GM18517 (cell line): Measurements from ENCODE around the gene ZNF19.
"Not testable (repeated sequence)": the region's sequence is repeated elsewhere in the genome, so short reads cannot be mapped to it uniquely, and the experiment has no call there.

ENCODE experiments used
- ATAC-seq: cut with Tn5 transposase; IDR thresholded peaks from one replicate; pipeline ENCODE4 v1.9.1; 2021; ENCODE audit warnings: mild to moderate bottlenecking, moderate library complexity; ENCODE audit not compliant: unreplicated experiment

Gene ZNF19

DNA sequence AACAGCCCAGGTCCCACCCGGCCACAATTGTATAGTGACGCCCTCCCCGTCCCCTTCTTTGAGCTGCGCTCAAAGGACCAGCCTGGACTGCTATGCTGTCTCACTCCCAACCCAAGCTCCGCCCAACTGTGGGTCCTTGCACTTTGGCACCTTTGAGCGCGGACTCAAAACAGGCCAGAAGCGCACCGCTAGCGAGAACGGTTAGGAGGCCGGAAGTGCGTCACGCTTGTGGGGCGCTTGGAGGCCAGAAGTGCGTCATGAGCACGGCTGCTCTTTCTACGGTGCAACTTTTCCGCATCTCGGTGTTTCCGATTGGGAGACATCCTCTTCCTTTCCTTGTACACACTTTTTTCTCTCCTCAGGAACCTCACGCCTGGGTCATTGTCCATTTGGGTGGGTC is at the start of gene ZNF19:
TSS of gene ZNF19 (minus strand) at position 203 of the 400 bp plus-strand sequence. CDS start 7,210 bp downstream, outside the sequence.
- ATAC-seq: no peak

DNA sequence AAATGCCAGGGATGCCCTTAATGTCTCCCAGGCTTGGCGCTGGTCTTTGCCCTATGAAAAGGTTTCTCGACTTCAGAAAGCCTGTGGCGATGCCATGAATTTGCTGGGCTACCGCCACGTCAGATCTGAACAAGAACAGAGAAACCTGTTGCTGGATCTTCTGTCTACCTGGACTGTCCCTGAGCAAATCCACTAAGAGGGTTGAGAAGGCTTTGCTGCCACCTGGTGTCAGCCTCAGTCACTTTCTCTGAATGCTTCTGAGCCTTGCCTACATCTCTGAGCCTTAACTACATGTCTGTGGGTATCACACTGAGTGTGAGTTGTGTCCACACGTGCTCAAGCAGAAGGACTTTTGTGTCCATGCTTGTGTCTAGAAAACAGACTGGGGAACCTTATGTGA is 48.5 kb upstream of the ZNF19 start:
- no peak for ATAC-seq

- ATAC-seq: no peak
Observed at GRCh38 chr16:71536752-71537499, 47.8 kb upstream of the ZNF19 start.

- no peak for ATAC-seq
Observed at GRCh38 chr16:71532366-71532765, 43.2 kb upstream of the ZNF19 start.

DNA sequence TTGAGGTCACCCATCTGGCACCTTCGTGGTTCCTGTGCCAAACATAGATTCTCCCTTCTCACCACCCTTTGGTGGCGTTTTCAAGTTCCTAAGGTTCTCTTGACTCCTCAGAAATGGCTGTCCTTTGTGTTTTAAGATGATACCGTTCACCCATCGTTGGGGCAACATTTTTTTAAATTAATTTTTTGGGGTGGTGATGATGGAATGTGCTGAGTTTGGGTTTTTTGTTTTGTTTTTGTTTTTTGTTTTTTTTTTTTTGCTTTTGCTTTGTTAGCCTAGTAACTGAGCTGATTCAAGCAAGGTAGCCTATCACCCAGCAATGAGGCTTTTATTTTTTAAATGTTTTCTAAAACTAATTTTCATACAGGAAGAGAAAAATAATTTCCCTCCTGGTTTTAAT is 39.7 kb upstream of the ZNF19 start:
- no peak for ATAC-seq

DNA sequence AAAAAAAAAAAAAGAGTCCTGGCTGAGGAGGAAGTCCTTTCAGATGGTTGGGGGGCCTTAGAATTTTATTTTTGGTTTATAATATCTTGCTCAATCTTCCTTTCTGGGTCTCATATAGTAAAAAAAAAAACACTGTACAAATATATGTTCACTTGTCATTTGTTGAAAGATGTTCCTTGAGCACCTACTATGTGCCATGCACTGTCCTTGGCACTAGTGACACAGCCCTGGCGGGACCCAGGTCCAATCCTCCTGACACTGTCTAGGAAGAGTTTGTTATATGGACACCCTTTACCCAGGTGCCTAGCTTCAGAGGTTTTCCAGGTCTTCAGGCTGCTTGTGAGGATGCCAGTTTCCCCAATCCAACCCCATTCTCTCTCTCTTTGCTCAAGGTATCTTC is 39.1 kb upstream of the ZNF19 start:
- no peak for ATAC-seq

DNA sequence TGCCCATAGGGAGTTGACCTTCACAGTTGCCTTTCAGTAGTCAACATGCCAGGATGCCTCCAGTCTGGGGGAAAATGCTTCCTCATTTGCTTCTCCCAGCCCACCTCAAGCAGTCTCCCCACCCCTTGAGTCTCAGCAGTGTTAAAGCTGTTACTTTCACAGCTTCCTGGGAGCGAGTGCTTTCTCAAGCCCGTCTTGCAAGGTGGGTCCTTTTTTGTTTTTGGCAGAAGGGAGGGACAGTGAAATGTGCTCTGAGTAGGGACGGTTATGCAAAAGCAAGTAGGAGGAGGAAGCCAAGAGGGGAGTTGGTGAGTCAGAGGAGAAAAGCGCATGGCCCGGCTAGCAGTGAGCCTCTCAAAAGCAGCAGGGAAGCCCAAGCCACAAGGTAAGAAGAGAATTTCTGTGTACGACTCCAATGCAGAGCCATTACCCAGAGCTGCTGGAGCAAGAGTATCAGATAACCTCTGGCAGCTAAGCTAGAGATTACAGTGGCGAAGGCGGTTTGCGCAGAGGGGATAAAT is 37.0 kb upstream of the ZNF19 start, which contains the start of gene CHST4:
TSS of gene CHST4 (plus strand) at position 316 of the 521 bp plus-strand sequence. CDS start 10,252 bp downstream, outside the sequence.
- ATAC-seq: no peak

- no peak for ATAC-seq
Observed at GRCh38 chr16:71524566-71525553, 35.7 kb upstream of the ZNF19 start.

DNA sequence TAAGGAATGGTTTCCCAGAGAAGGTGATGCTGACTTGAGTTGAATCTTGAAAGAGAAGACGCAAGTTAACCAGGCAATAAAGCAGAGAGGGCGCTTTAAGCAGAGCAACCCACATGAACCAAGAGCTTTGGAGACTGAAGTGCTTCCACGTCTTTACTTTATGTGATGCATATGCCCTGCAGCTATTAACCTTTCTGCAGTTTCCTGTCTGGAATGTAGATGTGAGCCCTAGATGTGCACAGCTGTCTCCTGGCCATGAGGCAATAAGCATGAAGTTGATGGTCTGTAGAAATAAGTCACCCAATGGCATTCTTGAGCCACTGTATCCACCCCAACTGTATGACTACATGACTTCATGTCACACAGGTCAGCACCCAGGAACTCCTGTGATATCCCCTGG is 31.4 kb upstream of the ZNF19 start:
- ATAC-seq: no peak

GRCh38 chr16:71515026-71515425 is 25.9 kb upstream of the ZNF19 start:
- no peak for ATAC-seq

GRCh38 chr16:71514476-71514875 is 25.4 kb upstream of the ZNF19 start:
- no peak for ATAC-seq

- ATAC-seq: no peak
Observed at GRCh38 chr16:71513302-71513701, 24.2 kb upstream of the ZNF19 start.

DNA sequence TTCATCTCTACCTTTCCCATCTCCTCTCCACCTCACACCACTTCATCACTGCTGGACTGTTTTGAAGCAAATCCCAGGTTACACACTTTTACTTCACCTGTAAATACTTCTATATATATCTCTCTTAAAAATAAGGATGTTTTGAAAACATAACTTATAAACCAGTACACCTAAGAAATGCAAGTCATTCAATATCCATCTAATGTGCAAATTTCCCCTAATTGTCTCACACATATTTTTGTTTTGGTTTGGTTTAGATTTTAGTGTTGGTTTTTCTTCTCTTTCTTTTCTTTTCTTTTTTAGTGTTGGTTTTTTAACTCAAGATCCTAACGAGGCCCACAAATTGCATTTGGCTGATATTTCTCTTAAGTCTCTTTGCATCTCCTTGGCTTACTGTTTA is 17.9 kb upstream of the ZNF19 start:
- ATAC-seq: no peak

DNA sequence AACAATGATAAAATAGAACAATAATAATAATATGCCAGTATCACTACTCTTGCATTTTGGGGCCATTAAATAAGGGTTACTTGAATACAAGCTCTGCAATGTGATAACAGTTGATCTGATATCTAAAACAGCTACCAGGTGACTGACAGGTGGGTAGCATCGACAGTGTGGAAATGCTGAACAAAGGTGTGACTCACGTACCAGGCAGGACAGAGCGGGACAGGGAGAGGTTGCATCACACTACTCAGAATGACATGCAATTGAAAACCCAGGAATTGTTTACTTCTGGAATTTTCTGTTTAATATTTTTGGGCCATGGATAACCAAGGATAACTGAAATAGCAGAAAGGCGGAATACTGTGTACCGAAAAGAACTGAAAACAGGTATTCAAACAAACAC is 15.8 kb upstream of the ZNF19 start:
- no peak for ATAC-seq

DNA sequence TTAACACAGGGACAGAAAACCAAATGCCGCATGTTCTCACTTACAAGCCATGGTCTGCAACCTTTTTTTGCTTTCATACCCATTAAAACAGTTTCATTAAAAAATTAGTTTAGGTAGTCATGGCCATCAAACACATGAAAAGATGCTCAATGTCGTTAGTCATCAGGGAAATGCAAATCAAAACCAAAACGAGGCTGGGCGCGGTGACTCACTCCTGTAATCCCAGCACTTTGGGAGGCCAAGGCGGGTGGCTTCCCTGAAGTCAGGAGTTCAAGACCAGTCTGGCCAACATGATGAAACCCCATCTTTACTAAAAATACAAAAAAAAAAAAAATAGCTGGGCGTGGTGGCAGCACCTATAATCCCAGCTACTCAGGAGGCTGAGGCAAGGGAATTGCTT is 14.9 kb upstream of the ZNF19 start:
- ATAC-seq: not testable (repeated sequence)

DNA sequence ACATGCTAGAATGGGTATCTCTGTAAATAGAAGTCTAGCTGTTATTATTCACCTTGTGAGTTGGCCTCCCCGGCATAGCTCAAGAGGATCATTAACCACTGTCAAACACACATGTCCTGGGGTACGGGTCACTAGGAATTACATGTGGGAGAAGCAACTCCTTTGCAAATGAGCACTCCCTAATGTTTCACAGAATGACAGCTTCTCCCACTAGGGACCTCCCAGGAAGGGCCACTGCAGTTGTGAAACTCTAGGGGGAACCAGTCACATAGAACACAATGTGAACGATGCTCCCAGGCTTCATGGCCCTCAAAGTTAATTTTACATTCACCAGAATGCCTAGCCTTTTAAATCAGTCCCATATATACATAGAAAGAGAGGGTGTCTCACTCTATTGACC is 12.4 kb upstream of the ZNF19 start:
- no peak for ATAC-seq

DNA sequence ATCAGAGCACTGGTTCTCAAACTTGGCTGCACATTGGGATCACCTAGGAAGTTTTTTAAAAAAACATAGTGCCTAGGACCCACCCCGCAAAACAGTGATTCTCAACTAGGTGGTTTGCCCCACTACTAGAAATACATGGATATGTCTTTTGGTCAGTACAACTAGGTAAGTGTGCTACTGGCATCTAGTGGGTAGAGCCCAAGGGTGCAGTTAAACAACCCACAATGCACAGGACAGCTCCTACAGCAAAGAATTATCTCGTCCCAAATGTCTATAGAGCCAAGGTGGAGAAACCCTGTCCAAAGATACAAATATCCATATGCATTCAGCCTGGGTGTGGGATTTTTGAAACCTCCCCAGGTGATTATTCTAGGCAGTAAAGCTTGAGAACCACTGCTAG is 11.8 kb upstream of the ZNF19 start:
- no peak for ATAC-seq

DNA sequence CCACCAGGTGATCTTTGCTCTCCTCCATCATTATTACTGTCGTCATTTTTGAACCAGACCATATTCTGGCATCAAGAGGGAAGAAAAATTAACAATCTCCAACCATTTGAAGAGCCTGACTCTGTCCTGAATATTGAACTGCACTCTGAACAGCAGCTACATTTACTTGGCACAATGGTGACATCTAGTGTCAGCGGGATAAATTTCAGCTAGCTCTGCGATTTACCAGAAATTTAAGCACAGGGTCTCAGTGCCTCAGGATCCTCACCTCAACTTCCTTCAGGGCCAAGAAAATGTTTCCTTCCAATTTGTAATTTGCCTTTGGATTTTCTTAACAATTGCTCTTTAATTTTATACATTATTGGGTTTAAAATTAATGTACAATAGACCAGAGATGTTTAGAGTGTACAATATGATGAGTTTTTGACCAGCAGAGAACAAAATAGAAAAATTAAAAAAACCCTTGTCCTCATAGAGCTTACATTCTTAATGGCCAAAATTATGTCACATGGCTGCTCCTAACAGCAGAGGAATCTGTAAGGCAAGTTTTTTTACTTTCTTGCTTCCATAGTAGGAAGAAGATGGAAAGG is 10.7 kb upstream of the ZNF19 start:
- no peak for ATAC-seq

DNA sequence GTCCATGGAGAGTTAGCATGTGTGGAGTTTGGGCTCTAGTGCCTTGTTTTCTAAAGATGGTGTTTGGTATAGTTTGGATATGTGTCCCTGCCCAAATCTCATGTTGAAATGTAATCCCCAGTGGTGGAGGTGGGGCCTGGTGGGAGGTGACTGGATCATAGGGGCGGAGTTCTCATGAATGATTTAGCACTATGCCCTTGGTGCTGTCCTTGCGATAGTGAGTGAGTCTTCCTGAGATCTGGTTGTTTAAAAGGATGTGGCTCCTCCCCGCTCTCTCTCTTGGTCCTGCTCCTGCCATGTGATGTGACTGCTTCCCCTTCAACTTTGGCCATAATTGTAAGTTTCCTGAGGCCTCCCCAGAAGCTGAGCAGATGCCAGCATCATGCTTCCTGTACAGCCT is 8.9 kb upstream of the ZNF19 start:
- ATAC-seq: no peak

- ATAC-seq: no peak
Observed at GRCh38 chr16:71493213-71493612, 4.1 kb upstream of the ZNF19 start.

DNA sequence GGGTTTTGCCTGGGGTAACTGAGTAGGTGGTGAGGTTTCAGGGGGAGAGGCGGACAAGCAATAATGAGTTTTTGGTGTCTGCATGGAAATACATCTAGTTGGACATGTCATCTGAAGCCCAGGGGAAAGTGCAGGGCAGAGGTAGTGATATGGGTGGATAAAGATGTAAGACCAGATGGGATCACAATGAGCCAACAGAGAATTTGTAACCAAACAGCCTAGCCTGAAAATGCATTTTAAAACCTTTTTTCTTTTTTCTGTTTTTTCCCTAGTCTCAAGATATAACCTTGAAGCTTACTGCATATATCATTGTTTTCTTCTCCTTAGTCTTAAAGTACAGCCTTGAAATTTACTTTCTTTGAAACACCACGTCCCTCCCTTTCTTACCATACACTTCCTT is 3.7 kb upstream of the ZNF19 start:
- no peak for ATAC-seq
